ENCODE results near the gene SCAMP2.
"Not testable (repeated sequence)": the region's sequence is repeated elsewhere in the genome, so short reads cannot be mapped to it uniquely, and the experiment has no call there.

Gene SCAMP2

DNA sequence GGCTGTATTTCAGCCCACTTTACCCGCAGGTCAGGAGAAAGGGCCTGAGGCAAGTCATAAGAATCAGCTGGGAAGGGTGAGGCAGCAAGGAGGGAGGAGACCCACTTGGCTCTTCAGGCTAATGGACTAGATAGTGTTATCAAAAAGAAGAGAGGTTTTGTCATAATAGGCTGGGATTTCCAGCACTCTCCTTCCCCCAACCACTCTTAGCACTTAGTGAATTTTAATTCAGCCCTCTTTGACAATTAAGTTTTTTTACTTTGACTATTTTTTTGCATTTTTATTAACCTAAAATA lies 17.4 kb upstream of the SCAMP2 start:
- no peak for DNase-seq (ENCODE audit: low read depth in 3 of 3)

DNA sequence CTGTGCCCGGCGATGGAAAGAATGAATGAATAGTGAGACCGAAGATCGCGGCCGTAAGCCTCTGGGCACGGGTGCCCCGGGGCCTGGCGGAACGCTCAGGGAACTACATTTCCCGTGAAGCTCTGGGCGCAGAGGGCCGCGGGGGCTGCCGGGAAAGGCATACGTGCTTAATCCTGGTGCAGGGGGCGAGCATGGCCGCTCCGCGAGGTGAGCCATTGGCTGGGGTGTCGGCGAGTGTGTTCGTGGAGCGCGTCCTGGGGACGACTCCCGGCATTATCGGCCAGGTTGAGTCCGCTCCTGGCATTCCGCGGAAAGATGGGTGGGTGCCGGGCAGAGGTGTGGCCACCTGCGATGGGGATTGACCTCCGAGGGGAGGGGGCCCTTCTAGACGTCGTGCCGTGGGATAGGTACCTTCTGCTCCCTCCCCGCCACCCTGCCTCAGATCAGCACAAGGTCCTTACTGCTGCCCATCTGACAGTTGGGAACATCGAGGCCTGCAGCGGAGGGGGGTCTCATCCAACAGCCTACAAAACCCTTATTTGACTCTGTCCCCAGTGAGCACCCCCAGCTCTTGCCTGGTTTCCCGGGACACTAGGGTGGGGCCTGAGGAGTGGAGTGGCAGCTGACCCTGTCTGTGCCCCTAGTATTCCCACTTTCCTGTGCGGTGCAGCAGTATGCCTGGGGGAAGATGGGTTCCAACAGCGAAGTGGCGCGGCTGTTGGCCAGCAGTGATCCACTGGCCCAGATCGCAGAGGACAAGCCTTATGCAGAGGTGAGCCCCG lies 16.9 kb upstream of the SCAMP2 start, which contains the start of gene MPI:
TSS of gene MPI (plus strand) at position 160 of the 782 bp plus-strand sequence. CDS start at position 192, 32 bp downstream.
- peak; percentile 76 to 90 (median 79) for DNase-seq (ENCODE audit: low read depth in 3 of 3)

DNA sequence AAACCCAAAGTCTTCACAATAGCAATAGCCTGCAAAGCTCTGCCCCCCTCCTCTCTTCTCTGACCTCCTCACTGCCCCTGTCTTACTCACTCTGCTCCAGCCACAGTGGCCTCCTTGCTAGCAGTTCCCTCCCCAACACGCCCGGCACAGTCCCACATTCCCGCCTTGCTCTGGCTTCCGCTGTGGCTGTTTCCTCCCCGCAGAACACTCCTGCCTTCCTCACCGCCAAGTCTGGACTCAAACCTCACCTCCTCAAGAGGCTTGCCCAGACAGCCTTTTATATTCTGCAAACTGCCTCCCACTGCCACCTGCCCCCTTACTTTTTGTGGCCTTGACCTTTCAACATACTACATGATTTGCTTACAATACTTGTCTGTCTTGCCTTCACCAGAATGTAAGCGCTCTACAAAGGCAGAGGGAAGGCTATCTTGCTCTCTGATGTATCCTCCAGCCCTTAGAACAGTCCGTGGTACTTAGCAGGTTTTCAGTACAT lies 16.3 kb upstream of the SCAMP2 start:
- no peak for DNase-seq (ENCODE audit: low read depth in 3 of 3)

DNA sequence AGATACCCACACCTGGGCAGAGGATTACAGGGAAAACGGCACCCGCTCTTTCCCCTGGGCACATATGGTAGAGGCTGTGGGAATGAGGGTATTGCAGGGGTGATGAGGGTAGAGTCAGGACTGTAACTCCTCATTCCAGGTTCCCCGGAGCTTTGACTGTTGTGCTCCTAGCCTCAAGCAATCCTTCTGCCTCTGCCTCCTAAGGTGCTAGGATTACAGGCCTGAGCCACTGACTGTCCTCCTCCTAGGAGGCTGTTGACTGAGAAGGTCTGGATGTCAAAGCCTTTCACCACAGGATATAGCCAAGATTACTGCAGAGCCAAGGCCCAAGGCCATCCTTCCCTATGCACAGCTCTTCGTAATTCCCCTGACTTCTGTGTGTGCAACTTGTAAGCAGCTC lies 15.6 kb upstream of the SCAMP2 start:
- no peak for DNase-seq (ENCODE audit: low read depth in 3 of 3)

DNA sequence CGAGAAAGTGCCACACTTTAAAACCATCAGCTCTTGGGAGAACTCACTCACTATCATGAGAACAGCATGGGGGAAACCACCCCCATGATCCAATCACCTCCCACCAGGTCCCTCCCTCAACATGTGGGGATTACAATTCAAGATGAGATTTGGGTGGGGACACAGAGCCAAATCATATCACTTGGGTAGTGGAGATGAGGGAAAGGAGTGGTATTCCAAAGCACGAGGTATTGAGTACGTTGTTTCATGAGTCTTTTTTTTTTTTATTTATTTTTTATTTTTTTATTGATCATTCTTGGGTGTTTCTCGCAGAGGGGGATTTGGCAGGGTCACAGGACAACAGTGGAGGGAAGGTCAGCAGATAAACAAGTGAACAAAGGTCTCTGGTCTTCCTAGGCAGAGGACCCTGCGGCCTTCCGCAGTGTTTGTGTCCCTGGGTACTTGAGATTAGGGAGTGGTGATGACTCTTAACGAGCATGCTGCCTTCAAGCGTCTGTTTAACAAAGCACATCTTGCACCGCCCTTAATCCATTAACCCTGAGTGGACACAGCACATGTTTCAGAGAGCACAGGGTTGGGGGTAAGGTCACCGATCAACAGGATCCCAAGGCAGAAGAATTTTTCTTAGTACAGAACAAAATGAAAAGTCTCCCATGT lies 14.5 kb upstream of the SCAMP2 start:
- not testable (repeated sequence) for DNase-seq (ENCODE audit: low read depth in 3 of 3)

DNA sequence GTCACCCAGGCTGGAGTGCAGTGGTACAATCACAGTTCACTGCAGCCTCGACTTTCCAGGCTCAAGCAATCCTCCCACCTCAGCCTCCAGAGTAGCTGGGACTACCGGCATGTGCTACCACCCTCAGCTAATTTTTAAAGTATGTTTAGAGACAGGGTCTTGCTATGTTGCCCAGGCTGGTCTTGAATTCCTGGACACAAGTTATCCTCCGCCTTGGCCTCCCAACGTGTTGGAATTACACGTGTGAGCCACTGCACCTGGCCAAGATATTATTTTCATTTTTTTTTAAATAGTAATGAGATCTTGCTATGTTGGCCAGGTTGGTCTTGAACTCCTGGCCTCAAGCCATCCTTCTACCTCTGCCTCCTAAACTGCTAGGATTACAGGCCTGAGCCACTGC lies 12.3 kb upstream of the SCAMP2 start:
- no peak for DNase-seq (ENCODE audit: low read depth in 3 of 3)

DNA sequence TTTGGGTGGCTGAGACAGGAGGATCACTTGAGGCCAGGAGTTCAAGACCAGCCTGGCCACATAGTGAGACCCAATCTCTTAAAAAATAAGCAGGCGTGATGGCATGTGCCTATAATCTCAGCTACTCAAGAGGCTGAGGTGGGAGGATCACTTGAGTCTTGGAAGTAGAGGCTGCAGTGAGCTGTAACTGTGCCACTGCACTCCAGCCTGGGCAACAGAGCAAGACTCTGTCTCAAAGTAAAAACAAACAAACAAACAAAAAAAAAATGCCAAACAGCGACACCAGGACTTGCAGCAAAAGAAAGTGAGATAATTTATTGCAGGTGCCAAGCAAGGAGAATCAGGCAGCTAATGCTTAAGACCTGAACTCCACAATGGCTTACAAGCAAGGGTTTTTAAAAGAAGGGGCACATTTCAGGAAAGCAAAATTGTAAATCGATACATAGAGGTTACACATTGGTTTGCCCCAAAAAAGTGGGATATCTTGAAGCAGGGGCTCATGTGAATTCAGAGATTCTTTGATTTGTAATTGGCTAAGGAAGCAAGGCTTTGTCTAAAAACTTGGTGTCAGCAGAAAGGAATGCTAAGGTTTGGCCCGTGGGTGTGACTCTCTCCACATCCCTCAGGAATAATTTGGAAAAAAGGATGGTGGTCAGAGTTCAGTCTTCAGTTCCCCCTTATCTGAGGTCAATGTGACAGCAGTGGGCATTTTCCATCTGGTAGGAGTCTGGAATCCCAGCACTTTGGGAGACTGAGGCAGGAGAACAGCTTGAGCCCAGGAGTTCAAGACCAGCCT lies 11.5 kb upstream of the SCAMP2 start:
- no peak for DNase-seq (ENCODE audit: low read depth in 3 of 3)

DNA sequence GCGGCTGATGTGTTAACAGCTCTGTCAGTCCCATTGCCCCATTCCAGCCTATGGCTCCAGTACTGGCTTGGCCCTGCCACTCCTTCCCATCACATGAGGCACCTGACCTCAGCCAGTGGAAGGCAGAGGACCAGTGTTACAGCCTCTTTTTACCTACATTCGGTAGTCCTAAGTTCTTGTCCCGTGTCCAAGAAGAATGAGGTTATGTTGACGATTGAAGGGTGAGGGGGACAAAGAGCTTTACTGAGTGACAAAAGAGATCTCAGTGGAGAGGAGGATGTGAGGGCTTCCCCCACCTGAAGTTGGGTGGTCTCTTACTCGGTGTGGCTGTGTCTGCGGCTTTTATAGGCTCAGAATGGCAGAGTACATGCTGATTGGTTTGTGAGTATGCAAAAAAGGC lies 9.4 kb upstream of the SCAMP2 start:
- no peak for DNase-seq (ENCODE audit: low read depth in 3 of 3)

DNA sequence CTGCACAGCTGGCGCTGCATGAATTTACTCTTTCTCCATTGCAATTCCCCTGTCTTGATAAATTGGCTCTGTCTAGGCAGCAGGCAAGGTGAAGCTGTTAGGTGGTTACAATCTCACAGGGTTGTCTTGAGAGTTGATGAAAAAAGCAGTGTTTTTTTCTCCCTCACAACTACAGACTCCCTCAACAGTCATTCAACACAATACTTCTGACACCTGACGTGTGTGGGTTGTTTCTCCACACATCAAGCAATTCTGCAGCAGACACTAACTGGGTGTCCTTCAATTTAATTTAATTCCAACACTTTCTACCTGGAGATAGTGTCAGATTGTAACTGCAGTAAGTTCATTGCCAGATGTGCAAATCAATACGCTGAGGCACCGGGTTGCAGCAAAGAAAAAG lies 5.1 kb upstream of the SCAMP2 start:
- DNase-seq (ENCODE audit: low read depth in 3 of 3), result no peak

DNA sequence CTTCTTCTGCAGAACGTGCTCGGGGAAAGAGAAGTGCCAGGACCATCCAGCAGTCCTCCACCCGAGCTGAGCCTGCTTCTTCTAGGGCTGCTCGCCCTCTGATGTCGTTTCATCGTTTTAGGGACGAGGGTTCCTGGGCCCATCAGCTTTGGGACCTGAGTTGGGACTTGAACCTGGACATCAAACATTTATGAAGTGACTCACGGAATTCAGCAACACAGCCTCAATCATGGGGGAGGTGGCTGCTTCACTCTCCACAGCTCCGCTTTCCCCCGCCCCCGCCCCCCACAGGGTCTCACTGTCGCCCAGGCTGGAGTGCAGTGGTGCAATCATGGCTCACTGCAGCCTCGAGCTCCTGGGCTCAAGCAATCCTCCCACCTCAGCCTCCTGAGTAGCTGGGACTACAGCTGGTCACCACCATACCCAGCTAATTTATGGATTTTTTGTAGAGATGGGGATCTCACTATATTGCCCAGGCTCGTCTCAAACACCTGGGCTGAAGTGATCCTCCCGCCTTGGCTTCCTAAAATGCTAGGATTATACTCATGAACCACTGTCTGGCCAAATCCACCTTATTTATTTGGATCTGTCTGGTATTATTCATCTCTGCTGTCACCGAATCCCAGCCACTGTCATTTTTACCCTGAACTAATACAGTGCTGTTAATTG lies 725 bp upstream of the SCAMP2 start:
- no peak for DNase-seq (ENCODE audit: low read depth in 3 of 3)

DNA sequence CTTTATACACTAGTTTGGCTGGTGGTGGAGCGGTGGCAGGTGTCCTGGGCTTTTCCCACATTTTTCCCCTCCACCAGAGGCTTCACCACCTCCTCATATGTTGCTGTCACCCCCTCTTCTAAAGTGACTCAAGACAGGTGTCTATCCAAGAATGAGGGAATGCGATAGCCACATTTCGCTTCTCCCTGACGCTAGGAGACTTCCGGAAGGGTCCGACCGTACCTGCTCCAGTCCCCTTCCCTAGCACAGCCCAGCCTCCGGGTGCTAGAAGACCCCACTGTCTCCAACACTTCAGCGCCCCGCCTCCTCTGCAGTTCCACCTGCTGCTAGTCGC lies 496 bp downstream of the SCAMP2 start:
- DNase-seq (ENCODE audit: low read depth in 3 of 3), result no peak

DNA sequence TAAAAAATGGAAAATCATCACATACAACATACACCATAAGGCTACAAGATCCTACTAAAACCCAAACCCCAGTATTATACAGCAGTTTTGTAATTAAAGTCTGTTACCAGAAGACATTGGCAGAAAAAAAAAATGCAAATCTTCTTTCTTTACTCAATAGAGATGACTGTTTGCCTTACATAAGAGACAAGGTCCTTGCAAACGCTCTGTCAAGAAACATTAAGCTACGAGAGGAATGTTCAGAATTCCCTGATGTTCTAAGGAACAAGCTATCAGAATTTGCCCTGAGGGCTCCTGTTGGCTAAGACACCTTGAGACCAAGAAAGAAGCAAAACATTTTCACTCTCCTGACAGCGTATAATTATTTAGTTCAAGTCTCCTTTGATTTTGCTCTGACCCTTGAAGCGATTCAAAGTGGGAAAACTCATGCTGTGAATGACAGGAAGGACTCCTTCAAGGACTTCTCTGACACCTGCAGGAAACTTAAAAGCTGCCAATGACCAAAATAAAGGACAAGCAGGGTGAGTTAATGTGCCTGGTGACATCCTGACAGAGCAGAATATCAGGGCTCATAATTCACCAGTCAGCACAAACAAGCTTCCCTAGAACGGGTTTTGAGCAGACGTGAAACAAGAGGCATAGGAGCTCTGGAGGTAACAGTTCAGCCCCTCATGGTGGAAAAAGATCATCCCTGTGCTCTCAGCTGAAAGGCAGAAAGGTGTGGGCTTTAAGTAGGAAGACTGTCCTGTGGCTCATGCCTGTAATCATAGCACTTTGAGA lies 2.5 kb downstream of the SCAMP2 start:
- no peak for DNase-seq (ENCODE audit: low read depth in 3 of 3)

DNA sequence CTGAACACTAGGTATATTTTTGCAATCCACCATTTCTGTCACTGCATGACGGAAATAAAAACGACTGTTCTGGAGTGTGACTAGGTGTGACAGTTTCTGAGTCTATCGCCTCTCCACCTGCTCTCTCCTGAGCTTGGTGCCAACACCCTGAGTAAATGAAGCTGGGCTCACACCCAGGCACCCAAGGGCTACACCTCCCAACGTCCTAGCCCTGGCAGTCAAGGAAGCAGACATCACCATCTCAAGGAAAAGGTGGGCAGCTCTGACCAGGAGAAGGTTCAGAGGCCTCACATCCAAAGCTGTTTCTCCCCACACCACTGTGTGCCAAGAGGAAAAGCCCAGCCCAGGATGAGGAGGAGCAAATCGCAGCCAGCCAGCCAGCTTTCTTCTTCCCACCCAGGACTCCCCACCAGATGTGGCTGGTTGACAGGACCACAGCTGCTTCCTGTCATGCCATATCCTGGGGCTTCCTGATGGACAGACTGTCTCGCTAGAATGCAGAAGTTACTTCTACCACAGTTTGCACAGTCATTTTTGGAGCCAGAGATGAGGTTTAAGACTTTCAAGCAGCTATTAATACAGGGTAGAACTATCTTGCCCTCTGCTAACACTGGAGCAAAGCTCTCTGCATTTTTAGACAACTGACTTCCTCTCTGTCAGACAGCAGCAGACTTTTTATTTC lies 3.3 kb downstream of the SCAMP2 start:
- DNase-seq (ENCODE audit: low read depth in 3 of 3), result peak in 1 of 3 experiments; percentile 24

DNA sequence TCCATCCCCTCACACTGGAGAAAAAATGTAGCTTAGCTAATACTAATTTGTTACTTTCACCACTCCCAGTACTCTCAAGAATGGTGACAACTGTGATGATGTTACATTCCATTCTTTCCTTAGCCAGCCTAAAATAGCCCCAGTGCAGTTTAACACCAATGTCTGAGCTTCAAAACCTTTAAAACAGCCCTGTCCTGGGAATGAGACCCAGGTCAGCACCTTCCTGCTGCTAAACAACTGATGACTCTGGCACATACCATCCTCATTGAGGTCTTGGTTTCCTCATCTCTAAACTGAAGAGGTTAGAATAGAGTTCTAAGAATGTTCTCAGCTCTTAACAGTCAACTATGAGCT lies 3.8 kb downstream of the SCAMP2 start:
- no peak for DNase-seq (ENCODE audit: low read depth in 3 of 3)

DNA sequence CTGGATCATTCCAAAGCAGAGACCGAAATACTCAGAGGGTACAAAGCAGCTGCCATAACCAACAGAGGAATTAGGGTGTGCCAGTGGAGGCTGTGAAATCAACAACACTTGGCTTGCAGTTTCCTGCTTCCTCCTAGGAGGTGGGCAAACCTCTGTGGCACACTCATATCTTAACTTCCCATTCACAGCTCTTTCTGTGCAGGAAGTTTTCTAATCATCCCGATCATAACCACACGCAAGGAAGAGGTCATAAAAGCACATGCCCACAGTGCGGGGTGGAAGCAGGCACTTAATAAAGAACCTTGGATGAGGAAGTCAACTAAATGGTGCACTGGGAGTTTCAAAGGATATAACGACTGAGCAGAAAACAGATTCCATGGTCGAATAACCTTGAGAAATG lies 5.1 kb downstream of the SCAMP2 start:
- no peak for DNase-seq (ENCODE audit: low read depth in 3 of 3)

DNA sequence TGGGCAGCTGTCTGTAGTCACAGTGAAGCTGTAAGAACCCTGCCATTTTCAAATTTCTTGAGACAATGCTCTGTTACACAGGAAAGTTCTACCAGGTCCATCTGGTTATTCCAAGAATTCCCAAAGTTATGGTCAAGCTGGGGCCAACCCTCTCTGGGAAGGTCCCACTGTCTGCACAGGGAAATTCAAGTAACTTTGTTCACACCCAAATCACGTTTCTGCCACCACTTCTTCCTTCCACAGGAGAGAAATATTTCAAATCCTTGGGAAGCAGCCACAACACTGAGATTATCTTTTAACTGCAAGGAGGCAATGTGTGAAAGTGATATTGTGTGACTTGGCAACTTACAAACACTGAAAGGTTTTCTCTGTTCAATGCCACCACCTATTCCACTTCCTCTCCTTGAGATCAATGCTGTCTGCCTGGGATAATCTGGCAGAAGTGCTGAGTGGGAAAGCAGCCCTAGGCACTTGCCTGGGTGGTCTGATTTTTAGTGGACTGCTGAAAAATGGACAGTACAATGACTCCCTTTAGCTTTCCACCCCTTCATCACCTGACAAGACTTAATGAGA lies 5.6 kb downstream of the SCAMP2 start:
- DNase-seq (ENCODE audit: low read depth in 3 of 3), result no peak

DNA sequence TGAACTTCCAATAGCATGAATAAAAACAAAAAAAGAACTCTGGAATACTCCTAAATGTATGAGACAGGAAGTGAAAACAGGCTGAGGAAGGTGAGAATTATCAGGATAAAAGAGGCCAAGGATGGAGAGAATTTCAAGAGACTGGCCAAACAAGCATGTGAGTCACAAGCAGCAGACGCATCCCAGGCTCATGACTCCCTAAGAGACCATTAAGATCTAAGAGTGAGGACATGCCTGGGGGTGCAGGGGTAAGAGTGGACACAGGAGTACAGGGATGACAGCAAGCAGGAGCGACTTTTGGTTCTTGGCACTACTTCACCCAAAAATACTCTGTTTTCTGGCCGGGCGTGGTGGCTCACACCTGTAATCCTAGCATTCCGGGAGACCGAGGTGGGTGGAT lies 7.1 kb downstream of the SCAMP2 start:
- no peak for DNase-seq (ENCODE audit: low read depth in 3 of 3)

DNA sequence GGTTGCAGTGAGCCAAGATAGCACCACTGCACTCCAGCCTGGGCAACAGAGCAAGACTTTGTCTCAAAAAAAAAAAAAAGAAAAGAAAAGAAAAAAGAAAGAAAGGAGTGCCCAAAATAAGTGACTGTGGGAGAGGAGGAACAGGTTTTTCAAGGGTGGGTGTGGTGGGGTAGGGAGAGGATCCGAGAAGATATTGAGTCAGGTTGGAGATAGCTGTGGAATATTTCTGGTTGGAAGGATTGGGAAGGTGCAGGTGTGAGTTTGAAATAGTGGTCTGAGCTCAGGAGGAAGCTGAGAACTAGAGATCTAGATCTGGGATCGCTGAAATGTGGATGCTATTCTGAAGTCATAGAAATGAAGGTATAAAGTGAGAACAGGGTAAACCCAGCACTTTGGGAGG lies 7.8 kb downstream of the SCAMP2 start:
- DNase-seq (ENCODE audit: low read depth in 3 of 3), result no peak

DNA sequence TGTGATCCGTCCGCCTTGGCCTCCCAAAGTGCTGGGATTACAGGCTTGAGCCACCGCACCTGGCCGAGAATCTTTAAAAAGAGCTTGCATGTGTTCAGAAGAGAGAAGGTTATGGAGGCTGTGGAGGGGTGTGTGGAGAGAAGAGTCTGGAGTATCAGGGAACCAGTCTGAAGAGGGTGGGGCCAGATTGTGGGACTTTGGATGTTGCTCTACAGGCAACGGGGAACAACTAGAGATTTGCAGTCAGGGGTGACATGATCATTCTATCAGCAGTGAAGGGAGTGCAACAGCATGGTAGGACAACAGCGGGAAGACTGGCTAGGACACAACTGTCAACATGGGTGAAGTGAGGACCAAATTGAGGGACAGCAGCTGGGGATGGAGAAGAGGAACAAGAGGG lies 8.9 kb downstream of the SCAMP2 start:
- DNase-seq (ENCODE audit: low read depth in 3 of 3), result no peak

DNA sequence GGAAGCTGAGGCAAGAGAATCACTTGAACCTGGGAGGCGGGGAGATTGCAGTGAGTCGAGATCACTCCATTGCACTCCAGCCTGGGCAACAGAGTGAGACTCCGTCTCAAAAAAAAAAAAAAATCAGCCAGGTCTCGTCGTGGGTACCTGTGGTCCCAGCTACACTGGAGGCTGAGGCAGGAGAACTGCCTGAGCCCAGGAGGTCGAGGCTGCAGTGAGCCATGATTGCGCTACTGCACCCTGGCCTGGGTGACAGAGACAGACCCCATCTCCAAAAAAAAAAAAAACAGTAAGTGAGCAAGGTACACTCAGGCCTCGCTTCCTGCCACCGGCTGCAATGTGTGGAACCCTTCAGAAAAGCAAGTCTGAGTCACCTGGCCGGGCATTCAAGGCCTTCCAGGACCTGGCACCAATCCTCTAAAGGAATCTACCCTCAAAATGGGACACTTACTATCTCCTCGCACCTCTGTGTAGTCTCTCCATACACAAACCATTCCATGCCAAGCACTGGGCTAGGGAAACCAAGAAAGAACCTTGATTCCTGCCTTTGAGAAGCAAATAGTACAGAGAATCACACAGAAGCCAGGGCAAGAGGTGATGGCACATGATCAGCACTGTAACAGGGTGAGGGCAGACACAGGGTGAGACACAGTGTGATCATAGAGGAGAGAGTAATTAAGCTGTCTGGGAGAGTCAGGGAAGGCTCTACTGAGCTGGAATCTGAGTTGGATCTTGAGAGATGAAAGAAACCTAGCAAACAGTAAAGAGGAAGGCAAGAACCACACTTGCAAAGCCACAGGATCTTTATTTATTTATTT lies 9.7 kb downstream of the SCAMP2 start:
- no peak for DNase-seq (ENCODE audit: low read depth in 3 of 3)
